HepG2 (cell line): ENCODE measurements around the gene POU2F1.

ENCODE experiments used
- CTCF ChIP-seq: sonication (generic); formaldehyde crosslinking; IDR thresholded peaks from 2 replicates; pipeline ENCODE4 v1.5.0; 2020; ENCODE audit warnings: mild to moderate bottlenecking, missing genetic modification reagents, moderate library complexity
- ESRRA ChIP-seq: sonication (generic); formaldehyde crosslinking; IDR thresholded peaks from 2 replicates; pipeline ENCODE4 v1.5.1; 2020; ENCODE audit warnings: mild to moderate bottlenecking, low read depth, missing genetic modification reagents
- TARDBP ChIP-seq: sonication (generic); formaldehyde crosslinking; IDR thresholded peaks from 2 replicates; pipeline ENCODE4 v1.8.0; 2022; ENCODE audit warnings: mild to moderate bottlenecking, missing genetic modification reagents
- ZNF761 ChIP-seq: sonication (generic); formaldehyde crosslinking; conservative IDR thresholded peaks from 2 replicates; pipeline ENCODE4 v1.4.0; 2020; ENCODE audit warnings: mild to moderate bottlenecking, missing genetic modification reagents

- no peak for TF ChIP-seq CTCF (CRISPR knock-in tag)
- TF ChIP-seq ESRRA = no peak
- no peak for TF ChIP-seq TARDBP (CRISPR knock-in tag)
- no peak for TF ChIP-seq ZNF761 (CRISPR knock-in tag)
These were observed 112.4 kb downstream of the POU2F1 start for GRCh38 chr1:167333124-167333523.
